Superior temporal gyrus (tissue), 1 donor: ENCODE results near the gene CTAGE9.
A peak's percentile ranks its signal among the peaks of the same experiment; 100 is the strongest.
"Not testable (repeated sequence)": the region's sequence is repeated elsewhere in the genome, so short reads cannot be mapped to it uniquely, and the experiment has no call there.

Experiments
- DNase-seq: peaks from one replicate; pipeline ENCODE4 v3.0.0-alpha.2; 2016; ENCODE audit errors: extremely low spot score

Gene CTAGE9

DNA sequence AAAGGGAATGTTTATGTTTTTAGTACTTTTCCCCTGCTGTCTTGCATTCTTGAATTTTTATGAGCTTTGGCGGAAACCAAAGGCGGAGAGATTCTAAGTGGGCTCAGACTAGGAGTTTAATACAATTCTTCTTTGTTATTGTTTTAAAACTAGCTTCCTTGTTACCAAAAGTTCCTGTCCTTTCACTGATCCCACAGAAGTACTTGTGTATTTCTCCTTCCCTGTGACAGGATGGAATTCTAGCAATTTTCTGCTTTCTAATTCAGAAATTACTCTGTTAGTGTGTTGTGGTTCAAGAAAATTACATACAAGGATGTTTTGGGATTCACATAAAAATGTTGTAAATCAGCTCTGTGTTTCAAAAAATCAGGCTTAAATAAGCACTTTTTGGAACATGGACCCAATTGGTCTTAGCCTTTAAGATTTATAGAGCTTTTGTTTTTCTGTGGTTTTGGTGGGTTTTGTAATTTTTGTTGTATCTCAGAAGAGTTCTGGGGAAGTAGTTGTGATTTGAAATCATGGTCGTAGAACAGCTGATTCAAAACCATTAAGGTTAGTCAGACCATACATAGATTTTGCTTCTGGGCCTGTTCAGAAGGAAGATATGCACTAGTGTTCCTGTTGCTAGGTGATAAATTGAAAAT lies 17.6 kb upstream of the CTAGE9 start:
- DNase-seq, result no peak

DNA sequence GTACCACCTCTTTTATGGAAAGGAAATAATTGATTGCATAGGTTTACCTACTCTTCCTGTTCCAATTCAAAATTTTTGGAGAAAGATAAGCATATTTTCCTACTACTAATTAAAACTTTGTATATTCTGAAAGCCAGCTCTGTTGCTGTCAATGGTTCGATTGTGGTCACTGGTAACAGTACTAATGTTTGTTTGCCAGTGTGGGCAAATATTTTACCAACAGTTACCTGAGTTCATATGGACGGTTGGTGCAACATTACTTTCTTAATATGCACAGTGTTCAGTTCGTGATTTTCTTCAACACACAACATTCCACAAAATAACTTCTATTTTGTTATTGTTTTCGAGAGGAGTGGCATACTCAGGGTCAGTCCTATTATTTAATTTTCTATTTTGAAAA lies 17.1 kb upstream of the CTAGE9 start:
- DNase-seq, result no peak

DNA sequence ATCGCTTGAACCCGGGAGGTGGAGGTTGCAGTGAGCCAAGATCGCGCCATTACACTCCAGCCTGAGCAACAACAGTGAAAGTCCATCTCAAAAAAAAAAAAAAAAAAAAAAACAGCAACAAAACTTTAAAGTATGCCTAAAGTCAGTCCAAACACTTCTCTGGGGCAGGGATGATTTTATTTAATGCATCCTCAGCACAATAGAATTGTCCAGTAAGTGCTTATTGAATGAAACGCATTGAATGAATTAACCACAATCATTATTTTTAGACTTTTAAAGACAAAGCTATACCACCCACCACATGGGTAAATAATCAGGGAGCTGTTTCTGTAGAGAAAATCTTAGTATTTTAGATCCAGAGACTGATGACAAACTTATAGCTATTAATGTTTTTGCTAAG lies 16.6 kb upstream of the CTAGE9 start:
- no peak for DNase-seq

DNA sequence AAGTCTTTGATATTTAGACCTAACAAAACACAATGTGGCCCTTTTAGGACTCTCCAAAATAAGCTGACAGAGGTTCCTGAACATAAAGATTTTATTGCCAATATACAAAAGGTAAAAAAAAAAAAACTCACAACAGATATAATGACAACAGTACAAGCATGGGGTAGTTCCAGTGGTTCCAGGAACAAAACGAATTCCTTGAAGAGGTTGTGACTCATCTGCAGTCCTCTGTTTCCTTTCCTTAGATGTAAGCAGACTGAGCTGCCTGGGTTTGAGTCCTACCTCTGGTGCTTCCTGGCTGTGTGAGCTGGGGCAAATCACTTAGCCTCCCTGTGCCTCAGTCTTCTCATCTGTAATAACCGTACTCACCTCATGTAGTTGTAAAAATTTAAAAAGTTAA lies 13.3 kb upstream of the CTAGE9 start:
- no peak for DNase-seq

DNA sequence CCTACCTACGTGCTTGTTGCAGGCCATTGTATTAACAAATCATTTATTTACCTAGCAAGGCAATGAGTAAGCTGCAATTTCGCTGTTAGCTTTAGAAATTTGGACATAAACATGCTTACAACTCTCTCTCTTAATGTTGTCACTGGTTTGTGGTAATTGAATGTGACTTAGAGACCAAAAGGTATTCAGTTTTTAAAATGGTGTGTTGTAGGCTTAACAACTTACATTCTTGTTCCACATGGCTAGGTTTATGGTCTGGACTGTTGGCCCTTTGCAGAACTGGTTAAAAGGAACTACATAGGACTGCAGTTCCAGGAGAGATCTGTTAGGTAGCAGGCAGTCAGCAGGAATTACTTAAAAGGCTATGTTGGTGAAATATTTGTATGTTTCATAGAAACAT lies 10.3 kb upstream of the CTAGE9 start:
- DNase-seq, result no peak

GRCh38 chr6:131717836-131718542 lies 7.2 kb upstream of the CTAGE9 start:
- DNase-seq, result no peak

DNA sequence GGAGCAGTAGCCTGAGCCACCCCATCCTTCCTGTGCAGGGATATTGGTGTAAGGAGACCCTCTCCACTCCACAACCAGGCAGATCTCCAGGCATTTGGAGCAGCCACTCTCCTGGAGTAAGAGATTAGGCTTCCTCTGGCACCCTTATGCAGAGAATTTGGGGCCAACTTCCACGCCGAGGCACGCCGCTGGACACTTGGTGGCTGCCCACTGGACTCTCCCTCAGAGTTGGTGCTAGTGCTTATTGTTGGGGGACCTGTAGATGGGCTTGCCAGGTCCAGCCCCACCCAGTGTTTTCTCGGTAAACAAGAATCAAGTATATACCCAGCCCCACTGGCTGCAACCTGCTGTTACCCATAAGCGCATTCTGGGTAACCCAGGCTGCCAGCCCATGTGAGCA lies 4.8 kb upstream of the CTAGE9 start:
- not testable (repeated sequence) for DNase-seq

DNA sequence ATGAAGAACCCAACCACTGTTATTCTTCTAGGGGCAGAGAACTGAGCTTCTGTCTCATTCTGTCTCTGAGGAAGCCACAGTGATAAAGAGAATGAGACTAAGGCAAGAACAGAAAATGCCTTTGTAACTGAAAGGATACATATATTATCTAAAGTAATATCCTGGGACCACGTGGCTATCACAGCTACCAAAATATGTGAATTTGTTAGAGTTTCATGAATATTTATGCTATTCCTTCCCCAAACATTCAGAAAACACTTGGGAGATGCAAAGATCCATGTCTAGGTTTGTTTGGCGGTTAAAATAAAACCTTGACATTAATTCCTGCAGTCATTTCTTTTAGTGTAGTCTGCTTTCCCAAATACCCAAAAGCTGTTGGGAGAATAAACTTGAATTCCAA lies 6.9 kb downstream of the CTAGE9 start:
- DNase-seq, result not testable (repeated sequence)

DNA sequence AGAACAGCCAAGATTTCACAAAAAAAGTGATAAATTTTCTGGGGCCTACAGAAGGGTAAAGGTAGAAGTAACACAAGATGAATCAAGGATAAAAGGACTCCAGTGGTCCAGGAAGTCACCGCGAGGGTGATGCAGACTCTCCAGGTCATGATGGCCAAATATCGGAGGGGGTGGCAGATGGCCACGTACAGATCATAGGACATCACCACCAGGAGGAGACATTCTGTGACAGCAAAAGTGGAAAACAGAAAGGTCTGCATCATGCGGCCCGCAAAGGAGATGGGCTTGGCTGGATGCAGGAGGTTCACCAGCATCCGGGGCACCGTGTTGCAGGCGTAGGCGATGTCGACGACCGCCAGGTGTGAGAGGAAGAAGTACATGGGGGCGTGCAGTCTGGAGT lies 10.0 kb downstream of the CTAGE9 start:
- not testable (repeated sequence) for DNase-seq

- DNase-seq, result no peak
These were observed 13.9 kb downstream of the CTAGE9 start for GRCh38 chr6:131696956-131697355.

- peak; percentile 79 for DNase-seq
These were observed 15.9 kb downstream of the CTAGE9 start for GRCh38 chr6:131694832-131695426.

DNA sequence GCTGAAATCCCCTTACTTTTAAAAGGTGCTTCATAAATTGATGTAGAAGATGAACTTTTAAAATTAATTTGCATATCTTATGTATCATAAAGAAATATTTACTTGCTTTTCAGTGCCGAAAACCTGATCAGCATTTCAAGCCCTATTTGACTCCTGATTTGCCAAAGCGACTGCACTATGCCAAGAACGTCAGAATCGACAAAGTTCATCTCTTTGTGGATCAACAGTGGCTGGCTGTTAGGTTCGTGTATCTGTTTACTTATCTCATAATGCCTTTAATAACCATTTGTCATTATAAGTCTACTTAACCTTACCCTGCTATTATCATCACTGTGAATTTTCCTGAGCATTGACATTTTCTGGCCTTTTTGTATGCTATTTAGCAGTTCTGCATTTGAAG lies 17.4 kb downstream of the CTAGE9 start:
- no peak for DNase-seq

- no peak for DNase-seq
These were observed 18.2 kb downstream of the CTAGE9 start for GRCh38 chr6:131692589-131692988.

GRCh38 chr6:131692031-131692430 lies 18.8 kb downstream of the CTAGE9 start:
- no peak for DNase-seq

DNA sequence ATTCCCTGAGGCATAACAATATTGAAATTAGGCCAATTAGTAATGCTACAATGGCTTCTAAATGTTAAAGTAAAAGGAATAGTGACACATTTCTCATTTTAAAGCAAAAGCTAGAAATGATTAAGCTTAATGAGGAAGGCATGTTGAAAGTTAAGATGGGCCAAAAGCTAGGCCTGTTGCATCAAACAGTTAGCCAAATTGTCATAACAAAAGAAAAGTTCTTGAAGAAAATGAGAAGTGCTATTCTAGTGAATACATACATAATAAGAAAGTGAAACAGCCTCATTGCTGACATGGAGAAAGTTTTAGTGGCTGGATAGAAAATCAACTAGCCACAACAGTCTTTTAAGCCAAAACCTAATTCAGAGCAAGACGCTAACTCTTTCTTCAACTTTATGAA lies 22.5 kb downstream of the CTAGE9 start:
- DNase-seq, result no peak

DNA sequence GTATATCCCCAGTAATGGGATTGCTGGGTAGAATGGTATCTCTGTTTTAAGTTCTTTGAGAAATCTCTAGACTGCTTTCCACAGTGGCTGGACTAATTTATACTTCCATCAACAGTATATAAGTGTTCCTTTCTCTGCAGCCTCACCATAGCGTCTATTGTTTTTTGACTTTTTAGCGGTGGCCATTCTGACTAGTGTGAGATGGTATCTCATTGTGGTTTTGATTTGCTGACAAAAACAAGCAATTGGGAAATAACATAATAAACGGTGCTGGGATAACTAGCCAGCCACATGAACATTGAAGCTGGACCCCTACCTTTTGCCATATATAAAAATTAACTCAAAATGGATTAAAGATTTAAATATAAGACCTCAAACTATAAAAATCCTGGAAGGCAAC lies 23.8 kb downstream of the CTAGE9 start:
- DNase-seq, result no peak

DNA sequence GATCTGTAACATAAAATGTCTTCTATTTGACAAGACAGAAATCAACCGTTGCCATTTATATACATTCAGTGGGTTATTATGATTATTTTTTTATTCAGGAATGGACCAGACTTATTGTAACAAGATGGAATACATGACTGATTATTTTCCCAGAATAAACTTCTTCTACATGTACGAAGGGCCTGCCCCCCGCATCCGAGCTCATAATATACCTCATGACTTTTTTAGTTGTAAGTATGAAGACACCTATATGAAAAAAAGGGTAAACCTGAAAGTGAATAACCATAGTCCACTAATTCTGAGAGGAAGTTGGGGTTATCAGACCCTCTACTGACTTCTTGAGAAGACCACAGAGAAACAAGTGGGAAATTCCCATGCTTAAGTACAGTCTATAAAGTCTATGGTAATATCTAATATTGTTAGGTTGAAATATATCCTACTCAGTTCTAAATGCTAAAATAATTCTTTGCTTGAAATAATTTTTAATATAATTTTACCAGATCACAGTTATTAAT lies 25.5 kb downstream of the CTAGE9 start:
- DNase-seq, result no peak

GRCh38 chr6:131683479-131683878 lies 27.3 kb downstream of the CTAGE9 start:
- no peak for DNase-seq

- no peak for DNase-seq
These were observed 28.4 kb downstream of the CTAGE9 start for GRCh38 chr6:131682442-131682841.

- no peak for DNase-seq
These were observed 29.2 kb downstream of the CTAGE9 start for GRCh38 chr6:131681585-131681984.

- no peak for DNase-seq
These were observed 29.9 kb downstream of the CTAGE9 start for GRCh38 chr6:131680868-131681267.

- DNase-seq, result no peak
These were observed 32.4 kb downstream of the CTAGE9 start for GRCh38 chr6:131678442-131678841.

- no peak for DNase-seq
These were observed 37.6 kb downstream of the CTAGE9 start for GRCh38 chr6:131673184-131673583.
